ENCODE measurements around the gene MYF5.

MYF5 gene

GRCh38 chr12:80756875-80757274 lies 40.2 kb downstream of the MYF5 start:
- DNase-seq (ENCODE audit: low read depth in 1 of 2, low spot score in 1 of 2), result no peak

GRCh38 chr12:80761838-80762237 lies 45.1 kb downstream of the MYF5 start:
- DNase-seq (ENCODE audit: low read depth in 1 of 2, low spot score in 1 of 2), result no peak

GRCh38 chr12:80763874-80764273 lies 47.2 kb downstream of the MYF5 start:
- no peak for DNase-seq (ENCODE audit: low read depth in 1 of 2, low spot score in 1 of 2)

GRCh38 chr12:80766210-80766609 lies 49.5 kb downstream of the MYF5 start:
- DNase-seq (ENCODE audit: low read depth in 1 of 2, low spot score in 1 of 2), result no peak

- no peak for DNase-seq (ENCODE audit: low read depth in 1 of 2, low spot score in 1 of 2)
These were observed 50.2 kb downstream of the MYF5 start for GRCh38 chr12:80766897-80767296.

Data from stimulated activated CD4-positive, alpha-beta T cell treated with anti-CD3 and anti-CD28 coated beads, Interleukin-15, amount 100 ng/mL, for 1 hour (primary cell).